Trophoblast cell (in vitro differentiated cells and primary cell): Measurements from ENCODE around the gene GRM8.

Experiments used
- DNase-seq, 2 donors: peaks; one replicate each; pipeline ENCODE4 v3.0.0-alpha.2; 2016
- H2AFZ ChIP-seq: 2 replicates; pipeline ENCODE4 v1.6.1; 2013; ENCODE audit warnings: low read length, moderate library complexity, mild to moderate bottlenecking; ENCODE audit not compliant: insufficient read depth, poor library complexity
- H2AK5ac ChIP-seq: 2 replicates; pipeline ENCODE4 v1.6.1; 2013; ENCODE audit warnings: mild to moderate bottlenecking, low read length
- H2BK120ac ChIP-seq: 2 replicates; pipeline ENCODE4 v1.6.1; 2013; ENCODE audit warnings: low read length, mild to moderate bottlenecking, moderate library complexity; ENCODE audit not compliant: insufficient read depth, poor library complexity
- H2BK12ac ChIP-seq: 2 replicates; pipeline ENCODE4 v1.6.1; 2013; ENCODE audit warnings: mild to moderate bottlenecking, low read length, moderate library complexity
- H2BK5ac ChIP-seq: 2 replicates; pipeline ENCODE4 v1.6.1; 2013; ENCODE audit warnings: low read length, low read depth, moderate library complexity, mild to moderate bottlenecking; ENCODE audit not compliant: poor library complexity
- H3K14ac ChIP-seq: 2 replicates; pipeline ENCODE4 v1.6.1; 2013; ENCODE audit warnings: mild to moderate bottlenecking, low read length
- H3K18ac ChIP-seq: 2 replicates; pipeline ENCODE4 v1.6.1; 2013; ENCODE audit warnings: mild to moderate bottlenecking, low read length
- H3K23ac ChIP-seq: 2 replicates; pipeline ENCODE4 v1.6.1; 2013; ENCODE audit warnings: low read length
- H3K27ac ChIP-seq: 2 replicates; pipeline ENCODE4 v1.5.1; 2013; ENCODE audit warnings: low read depth, mild to moderate bottlenecking, inconsistent platforms, low read length, moderate library complexity
- H3K27me3 ChIP-seq: 2 replicates; pipeline ENCODE4 v1.6.1; 2013; ENCODE audit warnings: inconsistent platforms, mild to moderate bottlenecking, low read length, moderate library complexity; ENCODE audit not compliant: insufficient read depth
- H3K36me3 ChIP-seq, 2 experiments: 1 replicate in 1 of 2; 2 replicates in 1 of 2; pipeline ENCODE4 v1.6.1; 2013; ENCODE audit warnings: low read length in 2 of 2, mild to moderate bottlenecking in 2 of 2, moderate library complexity in 1 of 2; ENCODE audit not compliant: insufficient read depth in 2 of 2, control insufficient read depth in 1 of 2
- H3K4ac ChIP-seq: 2 replicates; pipeline ENCODE4 v1.6.1; 2013; ENCODE audit warnings: low read depth, mild to moderate bottlenecking, low read length, moderate library complexity
- H3K4me1 ChIP-seq, 2 experiments: 1 replicate in 1 of 2; 2 replicates in 1 of 2; pipeline ENCODE4 v1.6.1; 2013; ENCODE audit warnings: low read length in 2 of 2, mild to moderate bottlenecking in 2 of 2, moderate library complexity in 1 of 2; ENCODE audit not compliant: insufficient read depth in 2 of 2, control insufficient read depth in 1 of 2
- H3K4me2 ChIP-seq: 2 replicates; pipeline ENCODE4 v1.6.1; 2013; ENCODE audit warnings: inconsistent platforms, mild to moderate bottlenecking, low read length, moderate library complexity
- H3K4me3 ChIP-seq: 2 replicates; pipeline ENCODE4 v1.5.1; 2013; ENCODE audit warnings: mild to moderate bottlenecking, low read depth, low read length, inconsistent platforms
- H3K79me1 ChIP-seq: one replicate; pipeline ENCODE4 v1.6.1; 2013; ENCODE audit warnings: low read length
- H3K79me2 ChIP-seq: 2 replicates; pipeline ENCODE4 v1.6.1; 2013; ENCODE audit warnings: low read length, mild to moderate bottlenecking; ENCODE audit not compliant: control insufficient read depth, insufficient read depth, poor library complexity
- H3K9ac ChIP-seq: 2 replicates; pipeline ENCODE4 v1.6.1; 2013; ENCODE audit warnings: mild to moderate bottlenecking, low read length
- H3K9me3 ChIP-seq: 2 replicates; pipeline ENCODE4 v1.6.1; 2013; ENCODE audit warnings: low read depth, mild to moderate bottlenecking, control low read depth, inconsistent platforms, low read length; ENCODE audit not compliant: insufficient read depth
- H4K12ac ChIP-seq: 2 replicates; pipeline ENCODE4 v1.6.1; 2013; ENCODE audit warnings: low read depth, mild to moderate bottlenecking, low read length, moderate library complexity
- H4K8ac ChIP-seq: 2 replicates; pipeline ENCODE4 v1.6.1; 2013; ENCODE audit warnings: low read depth, mild to moderate bottlenecking, low read length, moderate library complexity
- H4K91ac ChIP-seq: one replicate; pipeline ENCODE4 v1.6.1; 2013; ENCODE audit warnings: low read depth, mild to moderate bottlenecking, low read length, moderate library complexity
- WGBS: extraction: QIAGEN DNeasy Blood & Tissue Kit; methylation state at CpG from one replicate; pipeline ENCODE4 v1.1.7; 2013; ENCODE audit warnings: missing lambda C conversion rate; ENCODE audit not compliant: insufficient read length, insufficient coverage; ENCODE audit errors: extremely low coverage; 5-methylcytosine and 5-hydroxymethylcytosine counted together

GRM8 gene

GRCh38 chr7:126959649-126960048, 293.1 kb downstream of the GRM8 start:
- no peak overlapping the region for H3K18ac ChIP-seq
- H2AK5ac ChIP-seq = no peak overlapping the region
- H4K12ac ChIP-seq = no peak overlapping the region
- H3K4ac ChIP-seq = no peak overlapping the region
- H4K91ac ChIP-seq = no peak overlapping the region
- no peaks in the 10 kb centered on the region for H3K79me1 ChIP-seq
- DNase-seq = no peak
- no peak overlapping the region for H3K4me2 ChIP-seq
- no peaks in the 10 kb centered on the region for H3K4me1 ChIP-seq
- no peaks in the 10 kb centered on the region for H3K79me2 ChIP-seq
- H3K23ac ChIP-seq = no peak overlapping the region
- H3K9ac ChIP-seq = no peak overlapping the region
- no peak overlapping the region for H3K27ac ChIP-seq
- H2BK5ac ChIP-seq = no peak overlapping the region
- H3K14ac ChIP-seq = no peak overlapping the region
- no peak overlapping the region for H4K8ac ChIP-seq
- no peak overlapping the region for H3K4me3 ChIP-seq
- H3K36me3 ChIP-seq = no peaks in the 10 kb centered on the region
- H3K9me3 ChIP-seq = peaks cover 3% of the 10 kb centered on the region
- no peak overlapping the region for H2BK120ac ChIP-seq
- H2BK12ac ChIP-seq = no peak overlapping the region
- no peak overlapping the region for H2AFZ ChIP-seq
- H3K27me3 ChIP-seq = no peaks in the 10 kb centered on the region

DNA sequence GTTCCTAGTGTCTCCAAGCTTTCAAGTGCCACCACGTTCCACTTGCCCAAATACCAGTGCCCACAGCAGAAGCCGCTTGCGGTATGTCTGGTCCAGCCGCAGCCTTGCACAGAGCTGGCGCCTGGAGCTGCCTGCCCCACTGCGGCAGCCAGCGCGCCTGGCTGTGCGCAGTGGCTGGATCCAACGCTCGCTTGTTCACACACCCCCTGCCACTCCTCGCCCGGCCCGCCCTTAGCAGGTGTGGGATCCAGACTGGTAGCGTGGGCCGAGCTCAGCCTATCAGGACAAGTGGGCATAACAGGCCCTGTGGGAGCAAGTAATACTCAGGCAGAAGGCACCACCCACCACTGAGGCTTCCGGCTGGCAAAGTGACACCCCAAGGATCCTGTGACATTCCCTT, 294.4 kb downstream of the GRM8 start:
- WGBS = no CpG with 5 or more reads among the region's 17 CpGs
- no peaks in the 10 kb centered on the region for H3K4me1 ChIP-seq
- H3K9ac ChIP-seq = no peak overlapping the region
- no peak overlapping the region for H4K12ac ChIP-seq
- H4K91ac ChIP-seq = no peak overlapping the region
- H2BK12ac ChIP-seq = no peak overlapping the region
- H3K18ac ChIP-seq = no peak overlapping the region
- H3K36me3 ChIP-seq = no peaks in the 10 kb centered on the region
- no peak overlapping the region for H3K23ac ChIP-seq
- H3K79me1 ChIP-seq = no peaks in the 10 kb centered on the region
- H3K14ac ChIP-seq = no peak overlapping the region
- H2AK5ac ChIP-seq = no peak overlapping the region
- no peak overlapping the region for H4K8ac ChIP-seq
- no peak overlapping the region for H3K4me2 ChIP-seq
- DNase-seq = no peak
- H2AFZ ChIP-seq = no peak overlapping the region
- no peaks in the 10 kb centered on the region for H3K79me2 ChIP-seq
- no peak overlapping the region for H2BK120ac ChIP-seq
- peaks cover 3% of the 10 kb centered on the region for H3K9me3 ChIP-seq
- H3K4me3 ChIP-seq = no peak overlapping the region
- no peak overlapping the region for H3K4ac ChIP-seq
- no peaks in the 10 kb centered on the region for H3K27me3 ChIP-seq
- H2BK5ac ChIP-seq = no peak overlapping the region
- H3K27ac ChIP-seq = no peak overlapping the region

DNA sequence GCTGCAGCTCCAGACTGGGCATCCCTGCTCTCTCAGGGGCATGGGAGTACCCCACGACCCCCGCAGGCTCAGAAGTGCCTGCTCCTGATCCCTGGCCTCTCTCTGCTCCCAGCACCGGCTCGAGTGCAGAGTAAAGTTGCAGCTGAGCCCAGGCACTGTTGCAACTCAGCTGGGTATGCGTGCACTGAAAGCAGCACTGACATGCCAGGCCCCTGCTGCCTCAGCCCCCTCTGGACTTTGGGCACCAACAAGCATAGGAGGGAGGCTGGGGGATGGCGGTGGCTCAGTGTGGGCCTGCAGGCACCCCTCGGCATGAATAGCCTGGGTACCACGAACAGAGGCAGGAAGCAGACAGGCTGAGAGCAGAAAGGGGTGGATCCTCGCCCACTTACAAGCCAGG, 295.3 kb downstream of the GRM8 start:
- no peak overlapping the region for H2BK12ac ChIP-seq
- no peaks in the 10 kb centered on the region for H3K27me3 ChIP-seq
- no peak overlapping the region for H4K8ac ChIP-seq
- H3K4me2 ChIP-seq = no peak overlapping the region
- no peak overlapping the region for H3K4ac ChIP-seq
- no peak overlapping the region for H2BK120ac ChIP-seq
- H3K9ac ChIP-seq = no peak overlapping the region
- H3K4me1 ChIP-seq = no peaks in the 10 kb centered on the region
- H2BK5ac ChIP-seq = no peak overlapping the region
- H3K79me2 ChIP-seq = no peaks in the 10 kb centered on the region
- no peak for DNase-seq
- H3K9me3 ChIP-seq = peaks cover 3% of the 10 kb centered on the region
- no CpG with 5 or more reads among the region's 9 CpGs for WGBS
- H3K27ac ChIP-seq = no peak overlapping the region
- H2AK5ac ChIP-seq = no peak overlapping the region
- no peaks in the 10 kb centered on the region for H3K36me3 ChIP-seq
- H3K14ac ChIP-seq = no peak overlapping the region
- no peak overlapping the region for H3K23ac ChIP-seq
- no peak overlapping the region for H3K18ac ChIP-seq
- H4K91ac ChIP-seq = no peak overlapping the region
- no peaks in the 10 kb centered on the region for H3K79me1 ChIP-seq
- no peak overlapping the region for H3K4me3 ChIP-seq
- no peak overlapping the region for H2AFZ ChIP-seq
- H4K12ac ChIP-seq = no peak overlapping the region

DNA sequence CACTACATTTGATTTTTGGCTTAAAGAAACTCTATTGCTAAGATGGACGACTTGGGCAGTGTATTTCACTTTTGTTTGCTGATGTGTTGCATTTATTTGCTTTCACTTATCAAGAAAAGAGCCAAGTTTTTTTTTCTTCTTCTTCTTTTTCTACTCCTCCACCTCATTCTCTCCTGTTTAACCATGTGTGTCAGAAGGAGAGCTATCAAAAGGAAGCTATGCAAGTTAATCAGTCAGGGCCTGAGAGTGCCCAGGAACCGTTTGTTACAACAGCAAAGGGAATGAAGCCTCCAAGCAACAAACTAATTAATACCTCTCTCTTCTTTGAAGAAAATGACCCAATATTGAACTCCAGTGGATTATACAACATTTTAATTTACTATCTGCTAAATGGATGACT, 299.3 kb downstream of the GRM8 start:
- no peaks in the 10 kb centered on the region for H3K79me2 ChIP-seq
- DNase-seq = no peak
- H2AFZ ChIP-seq = no peak overlapping the region
- no peaks in the 10 kb centered on the region for H3K4me1 ChIP-seq
- H3K4me2 ChIP-seq = no peak overlapping the region
- H2BK120ac ChIP-seq = no peak overlapping the region
- H3K4me3 ChIP-seq = no peak overlapping the region
- no peak overlapping the region for H4K91ac ChIP-seq
- H2AK5ac ChIP-seq = no peak overlapping the region
- H3K4ac ChIP-seq = no peak overlapping the region
- no peak overlapping the region for H3K23ac ChIP-seq
- no CpG with 5 or more reads among the region's 2 CpGs for WGBS
- no peak overlapping the region for H2BK12ac ChIP-seq
- no peak overlapping the region for H4K12ac ChIP-seq
- no peak overlapping the region for H3K18ac ChIP-seq
- no peak overlapping the region for H2BK5ac ChIP-seq
- no peaks in the 10 kb centered on the region for H3K27me3 ChIP-seq
- H3K14ac ChIP-seq = no peak overlapping the region
- H3K36me3 ChIP-seq = no peaks in the 10 kb centered on the region
- no peak overlapping the region for H4K8ac ChIP-seq
- no peak overlapping the region for H3K27ac ChIP-seq
- H3K9ac ChIP-seq = no peak overlapping the region
- H3K79me1 ChIP-seq = no peaks in the 10 kb centered on the region
- peaks cover 2% of the 10 kb centered on the region for H3K9me3 ChIP-seq

DNA sequence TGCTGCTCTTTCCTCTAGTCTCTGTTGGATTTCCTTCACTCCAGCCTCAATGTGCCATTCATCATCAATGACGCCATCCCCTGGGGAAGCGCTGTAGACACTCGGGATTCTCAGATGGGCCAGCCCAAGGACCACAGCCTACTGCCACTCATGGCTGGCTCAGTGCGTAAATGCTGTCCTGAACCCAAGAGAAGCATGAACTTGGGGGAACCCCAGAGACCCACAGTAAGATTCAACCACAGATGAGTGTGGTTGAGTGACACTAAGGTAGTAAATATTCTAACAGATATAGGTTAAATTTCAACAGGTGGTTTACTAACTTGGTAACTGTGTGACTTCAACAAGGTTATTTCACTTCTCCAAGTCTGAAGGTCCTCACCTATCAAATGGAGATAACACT, 304.1 kb downstream of the GRM8 start:
- no peaks in the 10 kb centered on the region for H3K9me3 ChIP-seq
- H2AFZ ChIP-seq = no peak overlapping the region
- H3K4me3 ChIP-seq = no peak overlapping the region
- DNase-seq = no peak
- no peak overlapping the region for H4K12ac ChIP-seq
- no peaks in the 10 kb centered on the region for H3K36me3 ChIP-seq
- H3K79me1 ChIP-seq = no peaks in the 10 kb centered on the region
- no peak overlapping the region for H4K8ac ChIP-seq
- H3K27me3 ChIP-seq = no peaks in the 10 kb centered on the region
- H3K4me2 ChIP-seq = no peak overlapping the region
- H2BK5ac ChIP-seq = no peak overlapping the region
- no peak overlapping the region for H2AK5ac ChIP-seq
- H2BK120ac ChIP-seq = no peak overlapping the region
- H3K9ac ChIP-seq = no peak overlapping the region
- H3K23ac ChIP-seq = no peak overlapping the region
- H4K91ac ChIP-seq = no peak overlapping the region
- WGBS = no CpG with 5 or more reads among the region's 4 CpGs
- no peak overlapping the region for H3K4ac ChIP-seq
- H3K14ac ChIP-seq = no peak overlapping the region
- no peaks in the 10 kb centered on the region for H3K79me2 ChIP-seq
- no peak overlapping the region for H2BK12ac ChIP-seq
- H3K18ac ChIP-seq = no peak overlapping the region
- H3K4me1 ChIP-seq = no peaks in the 10 kb centered on the region
- no peak overlapping the region for H3K27ac ChIP-seq
